Left lung (tissue), 10 donors: ENCODE data around the gene ORAI3. TPM values are rescaled to one million over a fixed set of nuclear protein-coding genes. Genes with fewer than 3 reads are reported as not detected.

Experiments used
- ATAC-seq: fragments of 200-7000 bp; cut with Tn5 transposase; one replicate; pipeline ENCODE4 v1.9.1; 2020; ENCODE audit warnings: moderate library complexity
- DNase-seq, 4 donors: peaks; one replicate each; pipeline ENCODE4 v3.0.0-alpha.2; 2013 to 2020
- H3K27ac ChIP-seq, 2 donors: fragments of 200-600 bp; sonication (generic) in 1 of 2; one replicate each; pipeline versions ENCODE4 v1.5.0 to v1.8.0; 2020 to 2021
- H3K27me3 ChIP-seq, 2 donors: fragments of 200-600 bp; sonication (generic) in 1 of 2; one replicate each; pipeline versions ENCODE4 v1.5.0 to v1.8.0; 2020 to 2021
- H3K36me3 ChIP-seq, 2 donors: fragments of 200-600 bp; sonication (generic) in 1 of 2; one replicate each; pipeline versions ENCODE4 v1.5.0 to v1.8.0; 2020 to 2021
- H3K4me1 ChIP-seq, 2 donors: fragments of 200-600 bp; one replicate each; pipeline ENCODE4 v1.8.0; 2021
- H3K4me3 ChIP-seq, 2 donors: fragments of 200-600 bp; sonication (generic) in 1 of 2; one replicate each; pipeline versions ENCODE4 v1.5.0 to v1.8.0; 2020 to 2021; ENCODE audit warnings: mild to moderate bottlenecking in 1 of 2
- H3K9me3 ChIP-seq, 2 donors: fragments of 200-600 bp; sonication (generic) in 1 of 2; one replicate each; pipeline versions ENCODE4 v1.5.0 to v1.8.0; 2020 to 2021
- CTCF ChIP-seq, 2 donors: fragments of 200-600 bp; sonication (generic) in 1 of 2; IDR thresholded peaks; one replicate each; pipeline versions ENCODE4 v1.5.0 to v1.8.0; 2021; ENCODE audit warnings: antibody characterized with exemption in 2 of 2
- intact Hi-C, 2 donors: fragments of 100-400 bp; cut with DNase I; formaldehyde crosslinking; loops; one replicate each; pipeline versions ENCODE4 v1.11.2 to v1.14.2; 2022
- polyA plus RNA-seq, 6 donors: library from polyadenylated mRNA; unstranded; fragments of 120-200 nt; gene quantifications; one replicate each; pipeline ENCODE4 v1.2.1, GENCODE V29; 2013; ENCODE audit not compliant: insufficient read length in 6 of 6
- total RNA-seq, 2 donors: library from RNA; stranded (reverse); fragmentation: NEBNext Ultra II Directional; extraction: Animal tissue kit (Norgen Biotek cat#: 25700); gene quantifications; one replicate each; pipeline ENCODE4 v1.2.1, GENCODE V29; 2021
- donor health status: DM: no; HTN: yes; CAD: no.
- donor health status: DM: no; HTN: no; CAD: no.

The ORAI3 gene
- total and polyA plus RNA-seq, 8 donors = 16.9 to 23.2 (median 18.9) TPM

- TF ChIP-seq CTCF (IDR thresholded peaks at IDR 0.05) = no peak
- DNase-seq (no peak), ATAC-seq (no peak)
- Histone ChIP-seq H3K27ac (no peak overlapping the region), H3K36me3 (peaks cover 0 to 10% of the 10 kb centered on the region in 2 donors), H3K9me3 (no peaks in the 10 kb centered on the region), H3K4me1 (peaks cover 15 to 57% of the 10 kb centered on the region in 2 donors), H3K4me3 (no peak overlapping the region), H3K27me3 (no peaks in the 10 kb centered on the region)
- intact Hi-C loops = no loop called here
Measured at GRCh38 chr16:30954993-30955392, 6.1 kb downstream of the ORAI3 start.

GRCh38 chr16:30956601-30957455 lies 8.0 kb downstream of the ORAI3 start:
- H3K9me3 ChIP-seq = no peaks in the 10 kb centered on the region
- H3K4me1 ChIP-seq = peaks cover 8 to 41% of the 10 kb centered on the region in 2 donors
- no peaks in the 10 kb centered on the region for H3K27me3 ChIP-seq
- DNase-seq (peak in 3 of 4 donors; percentile 76 to 95 (median 83)), ATAC-seq (peak; percentile 81)
- intact Hi-C loops = no loop called here
- H3K27ac ChIP-seq = peak overlapping the region; percentile 96
- TF ChIP-seq CTCF (IDR thresholded peaks at IDR 0.05) = no peak
- H3K36me3 ChIP-seq = peaks cover 0 to 28% of the 10 kb centered on the region in 2 donors
- H3K4me3 ChIP-seq = peak overlapping the region; percentile 61 to 65

GRCh38 chr16:30957456-30958174 lies 8.7 kb downstream of the ORAI3 start, which contains the start of gene SETD1A:
SETD1A (plus strand) TSS chr16:30957754; CDS start chr16:30958732, 978 bp downstream.
- TF ChIP-seq CTCF (IDR thresholded peaks at IDR 0.05) = no peak
- intact Hi-C loops = no loop called here

GRCh38 chr16:30958175-30959079 lies 9.6 kb downstream of the ORAI3 start:
- DNase-seq (peak in 1 of 4 donors; percentile 52), ATAC-seq (peak; percentile 4)
- Histone ChIP-seq H3K4me1 (peaks cover 8 to 30% of the 10 kb centered on the region in 2 donors), H3K27ac (peak overlapping the region; percentile 96), H3K4me3 (peak overlapping the region; percentile 61 to 65), H3K36me3 (peaks cover 0 to 44% of the 10 kb centered on the region in 2 donors), H3K27me3 (no peaks in the 10 kb centered on the region), H3K9me3 (no peaks in the 10 kb centered on the region)
- TF ChIP-seq CTCF (IDR thresholded peaks at IDR 0.05) = no peak
- intact Hi-C loops = no loop called here

More at GRCh38 chr16:30957456-30958174, 8.7 kb downstream of the ORAI3 start, which contains the start of gene SETD1A:
- Histone ChIP-seq H3K36me3 (peaks cover 0 to 36% of the 10 kb centered on the region in 2 donors), H3K27ac (peak within 1 kb of the TSS; percentile 96), H3K4me3 (peak within 1 kb of the TSS; percentile 61 to 65), H3K4me1 (peaks cover 8 to 36% of the 10 kb centered on the region in 2 donors), H3K9me3 (no peaks in the 10 kb centered on the region), H3K27me3 (no peaks in the 10 kb centered on the region)
- ATAC-seq (peak; percentile 95), DNase-seq (peak; percentile 95 to 98 (median 96))
